Stimulated activated CD8-positive, alpha-beta memory T cell treated with anti-CD3 and anti-CD28 coated beads, Interleukin-4, amount 100 ng/mL, for 4 hours (primary cell): ENCODE results near the gene PHLPP1.
"Not testable (repeated sequence)": the region's sequence is repeated elsewhere in the genome, so short reads cannot be mapped to it uniquely, and the experiment has no call there.

Experiments
- DNase-seq, 2 donors: peaks; one replicate each; pipeline ENCODE4 v3.0.0-alpha.2; 2020; ENCODE audit warnings: low read depth in 2 of 2, low spot score in 1 of 2

The PHLPP1 gene

GRCh38 chr18:62880673-62881364 is 165.5 kb downstream of the PHLPP1 start:
- DNase-seq, result no peak

- DNase-seq, result no peak
These were observed 166.2 kb downstream of the PHLPP1 start for GRCh38 chr18:62881509-62882016.

GRCh38 chr18:62883937-62884735 is 168.8 kb downstream of the PHLPP1 start:
- DNase-seq, result no peak

GRCh38 chr18:62885804-62886203 is 170.5 kb downstream of the PHLPP1 start:
- DNase-seq, result no peak

- no peak for DNase-seq
These were observed 179.5 kb downstream of the PHLPP1 start for GRCh38 chr18:62894681-62895390.

GRCh38 chr18:62897153-62897552 is 181.8 kb downstream of the PHLPP1 start:
- no peak for DNase-seq

GRCh38 chr18:62898359-62898758 is 183.0 kb downstream of the PHLPP1 start:
- no peak for DNase-seq

- no peak for DNase-seq
These were observed 184.2 kb downstream of the PHLPP1 start for GRCh38 chr18:62899534-62899933.

- DNase-seq, result no peak
These were observed 185.0 kb downstream of the PHLPP1 start for GRCh38 chr18:62900132-62900883.

- DNase-seq, result no peak
These were observed 187.4 kb downstream of the PHLPP1 start for GRCh38 chr18:62902776-62903175.

GRCh38 chr18:62904396-62905285 is 189.3 kb downstream of the PHLPP1 start:
- DNase-seq, result no peak

GRCh38 chr18:62912885-62913284 is 197.5 kb downstream of the PHLPP1 start:
- DNase-seq, result no peak

GRCh38 chr18:62913824-62914223 is 198.5 kb downstream of the PHLPP1 start:
- not testable (repeated sequence) for DNase-seq

- DNase-seq, result no peak
These were observed 199.6 kb downstream of the PHLPP1 start for GRCh38 chr18:62914871-62915392.

GRCh38 chr18:62918361-62918760 is 203.0 kb downstream of the PHLPP1 start:
- no peak for DNase-seq

- no peak for DNase-seq
These were observed 203.9 kb downstream of the PHLPP1 start for GRCh38 chr18:62919109-62919838.

- no peak for DNase-seq
These were observed 209.8 kb downstream of the PHLPP1 start for GRCh38 chr18:62925031-62925688.

GRCh38 chr18:62928326-62928725 is 213.0 kb downstream of the PHLPP1 start:
- no peak for DNase-seq
